Keratinocyte (primary cell): Measurements from ENCODE around the gene TCFL5. TPM values are rescaled to one million over a fixed set of nuclear protein-coding genes. Genes with fewer than 3 reads are reported as not detected.
A peak's percentile ranks its signal among the peaks of the same experiment; 100 is the strongest.

Source experiments
- DNase-seq: peaks from one replicate; pipeline ENCODE4 v3.0.0-alpha.2; 2011; ENCODE audit warnings: low read depth, missing footprints, low spot score
- FAIRE-seq: peaks from 2 replicates; lab custom pipeline; 2011; peaks lifted over from hg19 to GRCh38; lab: Jason Lieb, UNC
- H2AFZ ChIP-seq: 2 replicates; pipeline ENCODE4 v1.6.0; 2012; ENCODE audit warnings: low read length, control low read depth, inconsistent platforms; ENCODE audit not compliant: control insufficient read depth
- H3K27ac ChIP-seq: 2 replicates; pipeline ENCODE4 v1.5.1; 2011; ENCODE audit warnings: low read length; ENCODE audit not compliant: control insufficient read depth, insufficient read depth
- H3K27me3 ChIP-seq: 3 replicates; pipeline ENCODE4 v1.6.0; 2011; ENCODE audit warnings: low read length; ENCODE audit not compliant: control insufficient read depth, insufficient read depth; ENCODE audit errors: extremely low read depth
- H3K36me3 ChIP-seq, 2 experiments: 2 replicates in 1 of 2; 3 replicates in 1 of 2; pipeline ENCODE4 v1.5.1; 2011; ENCODE audit warnings: low read length in 2 of 2, mild to moderate bottlenecking in 1 of 2; ENCODE audit not compliant: control insufficient read depth in 2 of 2, insufficient read depth in 2 of 2; ENCODE audit errors: extremely low read depth in 1 of 2
- H3K4me1 ChIP-seq: 3 replicates; pipeline ENCODE4 v1.5.1; 2011; ENCODE audit warnings: low read length; ENCODE audit not compliant: control insufficient read depth, insufficient read depth; ENCODE audit errors: extremely low read depth
- H3K4me2 ChIP-seq: 3 replicates; pipeline ENCODE4 v1.6.0; 2011; ENCODE audit warnings: low read depth, low read length; ENCODE audit not compliant: control insufficient read depth, insufficient read depth; ENCODE audit errors: extremely low read depth
- H3K4me3 ChIP-seq, 3 experiments: fragments of 200-600 bp in 1 of 3; sonication (generic) in 1 of 3; 2 replicates in 2 of 3; 3 replicates in 1 of 3; pipeline ENCODE4 v1.5.1; 2011 to 2016; ENCODE audit warnings: low read length in 3 of 3, mild to moderate bottlenecking in 3 of 3, control low read depth in 2 of 3, inconsistent platforms in 1 of 3, low read depth in 1 of 3, mixed read lengths in 1 of 3, mixed run types in 1 of 3, moderate library complexity in 1 of 3; ENCODE audit not compliant: control insufficient read depth in 2 of 3, insufficient read depth in 2 of 3; ENCODE audit errors: extremely low read depth in 1 of 3
- H3K79me2 ChIP-seq: 2 replicates; pipeline ENCODE4 v1.6.0; 2012; ENCODE audit warnings: low read length; ENCODE audit not compliant: control insufficient read depth, insufficient read depth
- H3K9ac ChIP-seq: 3 replicates; pipeline ENCODE4 v1.6.0; 2011; ENCODE audit warnings: low read length; ENCODE audit not compliant: control insufficient read depth, insufficient read depth; ENCODE audit errors: extremely low read depth
- H3K9me1 ChIP-seq: 3 replicates; pipeline ENCODE4 v1.6.0; 2011; ENCODE audit warnings: low read length; ENCODE audit not compliant: control insufficient read depth, insufficient read depth; ENCODE audit errors: extremely low read depth
- H3K9me3 ChIP-seq: 2 replicates; pipeline ENCODE4 v1.5.1; 2012; ENCODE audit warnings: low read depth, low read length; ENCODE audit not compliant: control insufficient read depth
- H4K20me1 ChIP-seq: 3 replicates; pipeline ENCODE4 v1.6.0; 2011; ENCODE audit warnings: low read length; ENCODE audit not compliant: control insufficient read depth, insufficient read depth; ENCODE audit errors: extremely low read depth
- CTCF ChIP-seq, 3 experiments: IDR thresholded peaks in 1 of 3; conservative IDR thresholded peaks in 1 of 3; optimal IDR thresholded peaks in 1 of 3; 2 replicates in 2 of 3; 3 replicates in 1 of 3; pipeline versions ENCODE3 to v1.5.1; 2011; ENCODE audit warnings: low read length in 3 of 3, mild to moderate bottlenecking in 3 of 3, moderate library complexity in 2 of 3, control low read depth in 1 of 3, inconsistent platforms in 1 of 3; ENCODE audit not compliant: insufficient read depth in 2 of 3; ENCODE audit errors: extremely low read depth in 1 of 3
- EZH2 ChIP-seq: IDR thresholded peaks from one replicate; pipeline ENCODE4 v1.6.1; 2012; ENCODE audit warnings: inconsistent platforms, mild to moderate bottlenecking, low read length, moderate library complexity
- dilution Hi-C: fragments of 300-500 bp; cut with MboI; formaldehyde crosslinking; loops from one replicate; pipeline ENCODE4 v1.7.0; 2020; ENCODE audit warnings: low sequenced_read_pairs; ENCODE audit not compliant: extremely low pct_ligation_motif_present
- polyA plus RNA-seq, 5 experiments: library from polyadenylated mRNA; depleted of rRNA in 3 of 5; stranded (reverse) in 3 of 5; stranded (forward) in 1 of 5; unstranded in 1 of 5; fragments of >200 nt; gene quantifications; 1 replicate in 1 of 5; 2 replicates in 3 of 5; 3 replicates in 1 of 5; pipeline versions ENCODE4 v1.2.1 to v1.2.3, GENCODE V29; 2011 to 2012; ENCODE audit warnings: missing spikeins in 2 of 5, low read depth in 1 of 5, low replicate concordance in 1 of 5

TCFL5 gene
- polyA plus RNA-seq, 1 donor (not counting 4 experiments of a cell fraction or from before 2014, with no cell fraction given): 14.6 TPM

- H3K9me3 ChIP-seq: no peaks in the 10 kb centered on the region
- H3K36me3 ChIP-seq: peaks cover 0 to 2% of the 10 kb centered on the region in 2 experiments
- peak overlapping the region; percentile 76 for H3K9ac ChIP-seq
- H3K9me1 ChIP-seq: no peaks in the 10 kb centered on the region
- H3K4me2 ChIP-seq: peak overlapping the region; percentile 88
- H2AFZ ChIP-seq: peak overlapping the region; percentile 89
- peak overlapping the region; percentile 52 to 74 (median 68) for H3K4me3 ChIP-seq
- H3K27ac ChIP-seq: peak overlapping the region; percentile 48
- no peaks in the 10 kb centered on the region for H4K20me1 ChIP-seq
- no peaks in the 10 kb centered on the region for H3K79me2 ChIP-seq
- DNase-seq (no peak), FAIRE-seq (no peak)
- H3K27me3 ChIP-seq: no peaks in the 10 kb centered on the region
- dilution Hi-C loops: no loop called here
- H3K4me1 ChIP-seq: peaks cover 31% of the 10 kb centered on the region
- TF ChIP-seq EZH2 (no peak), CTCF (optimal IDR thresholded peaks at IDR 0.05 in 1 of 3, IDR thresholded peaks at IDR 0.05 in 1 of 3, conservative IDR thresholded peaks at IDR 0.05 in 1 of 3; ENCODE audit: extremely low read depth in 1 of 3, insufficient read depth in 2 of 3, low read length in 3 of 3) (no peak)
Measured at GRCh38 chr20:62836967-62837490, 24.6 kb downstream of the TCFL5 start.

- Histone ChIP-seq H3K4me1 (peaks cover 40% of the 10 kb centered on the region), H3K27ac (peak overlapping the region; percentile 48), H3K4me2 (peak overlapping the region; percentile 88), H3K79me2 (no peaks in the 10 kb centered on the region), H3K9me3 (no peaks in the 10 kb centered on the region), H3K9ac (peak overlapping the region; percentile 76), H2AFZ (peak overlapping the region; percentile 89), H4K20me1 (no peaks in the 10 kb centered on the region), H3K4me3 (peak overlapping the region; percentile 52 to 74 (median 68)), H3K9me1 (no peaks in the 10 kb centered on the region), H3K27me3 (no peaks in the 10 kb centered on the region), H3K36me3 (peaks cover 0 to 2% of the 10 kb centered on the region in 2 experiments)
- DNase-seq: no peak
- peak; percentile 75 for FAIRE-seq
- no peak for TF ChIP-seq EZH2
- TF ChIP-seq CTCF (optimal IDR thresholded peaks at IDR 0.05 in 1 of 3, IDR thresholded peaks at IDR 0.05 in 1 of 3, conservative IDR thresholded peaks at IDR 0.05 in 1 of 3; ENCODE audit: extremely low read depth in 1 of 3, insufficient read depth in 2 of 3, low read length in 3 of 3): no peak
- dilution Hi-C loops: no loop called here
Measured at GRCh38 chr20:62835931-62836861, 25.4 kb downstream of the TCFL5 start.
